ENCODE data around the gene SCLY. TPM values are rescaled to one million over a fixed set of nuclear protein-coding genes. Genes with fewer than 3 reads are reported as not detected.

The SCLY gene
- polyA plus RNA-seq, 3 donors: 9.5 to 10.6 (median 10.3) TPM

- 64% methylated on average over 21 of the region's 30 CpGs for WGBS (ENCODE audit: insufficient coverage)
- Histone ChIP-seq H3K27me3 (ENCODE audit: control insufficient read depth in 2 of 2, insufficient read depth in 2 of 2, low read length in 2 of 2) (no peaks in the 10 kb centered on the region), H3K4me3 (replicated peaks in 1 of 3; ENCODE audit: low read depth in 2 of 3, low read length in 3 of 3) (no peak overlapping the region), H3K79me2 (ENCODE audit: insufficient read depth, low read length) (no peaks in the 10 kb centered on the region), H4K20me1 (ENCODE audit: insufficient read depth, low read length) (no peaks in the 10 kb centered on the region), H3K9me3 (replicated peaks in 1 of 2; ENCODE audit: control insufficient read depth in 1 of 2, insufficient read depth in 1 of 2, low read length in 2 of 2) (no peaks in the 10 kb centered on the region), H3K9ac (ENCODE audit: insufficient read depth, low read length, poor library complexity, severe bottlenecking) (no peak overlapping the region), H3K36me3 (replicated peaks in 1 of 2; ENCODE audit: control insufficient read depth in 1 of 2, insufficient read depth in 2 of 2, low read length in 2 of 2) (no peaks in the 10 kb centered on the region), H3K4me2 (replicated peaks; ENCODE audit: extremely low read depth, low read length, poor library complexity, severe bottlenecking) (no peak overlapping the region), H2AFZ (ENCODE audit: insufficient read depth, low read depth, low read length, poor library complexity, severe bottlenecking) (no peak overlapping the region), H3K27ac (ENCODE audit: low read depth in 1 of 2, low read length in 2 of 2) (no peak overlapping the region), H3K4me1 (ENCODE audit: control insufficient read depth in 1 of 2, insufficient read depth in 2 of 2, low read length in 2 of 2) (peaks cover 0 to 3% of the 10 kb centered on the region in 2 donors)
- H3K4me1 Mint-ChIP-seq: peaks cover 5% of the 10 kb centered on the region
- H3K4me3 Mint-ChIP-seq: no peak overlapping the region
- H3K9me3 Mint-ChIP-seq: no peaks in the 10 kb centered on the region
- H3K27me3 Mint-ChIP-seq (ENCODE audit: low read depth in 3 of 3): peaks cover 0 to 2% (median 1%) of the 10 kb centered on the region in 3 donors
- intact Hi-C loops (cut with micrococcal nuclease): no loop called here
- H3K36me3 Mint-ChIP-seq: no peaks in the 10 kb centered on the region
- no peak overlapping the region for H3K27ac Mint-ChIP-seq
- DNase-seq: no peak
- TF ChIP-seq CTCF (IDR thresholded peaks at IDR 0.05): no peak
Measured at GRCh38 chr2:238128534-238129001, 67.8 kb downstream of the SCLY start.

- H3K4me3 ChIP-seq (replicated peaks in 1 of 3; ENCODE audit: low read depth in 2 of 3, low read length in 3 of 3): no peak overlapping the region
- peaks cover 5% of the 10 kb centered on the region for H3K4me1 Mint-ChIP-seq
- intact Hi-C loops (cut with micrococcal nuclease): no loop called here
- peaks cover 0 to 3% (median 2%) of the 10 kb centered on the region in 3 donors for H3K27me3 Mint-ChIP-seq (ENCODE audit: low read depth in 3 of 3)
- H2AFZ ChIP-seq (ENCODE audit: insufficient read depth, low read depth, low read length, poor library complexity, severe bottlenecking): no peak overlapping the region
- H3K79me2 ChIP-seq (ENCODE audit: insufficient read depth, low read length): no peaks in the 10 kb centered on the region
- H3K9me3 ChIP-seq (replicated peaks in 1 of 2; ENCODE audit: control insufficient read depth in 1 of 2, insufficient read depth in 1 of 2, low read length in 2 of 2): no peaks in the 10 kb centered on the region
- H3K4me3 Mint-ChIP-seq: no peak overlapping the region
- WGBS (ENCODE audit: insufficient coverage): 95% methylated on average over 18 of the region's 22 CpGs
- no peaks in the 10 kb centered on the region for H3K9me3 Mint-ChIP-seq
- no peaks in the 10 kb centered on the region for H4K20me1 ChIP-seq (ENCODE audit: insufficient read depth, low read length)
- H3K9ac ChIP-seq (ENCODE audit: insufficient read depth, low read length, poor library complexity, severe bottlenecking): no peak overlapping the region
- peaks cover 0 to 3% of the 10 kb centered on the region in 2 donors for H3K4me1 ChIP-seq (ENCODE audit: control insufficient read depth in 1 of 2, insufficient read depth in 2 of 2, low read length in 2 of 2)
- no peaks in the 10 kb centered on the region for H3K36me3 ChIP-seq (replicated peaks in 1 of 2; ENCODE audit: control insufficient read depth in 1 of 2, insufficient read depth in 2 of 2, low read length in 2 of 2)
- no peaks in the 10 kb centered on the region for H3K27me3 ChIP-seq (ENCODE audit: control insufficient read depth in 2 of 2, insufficient read depth in 2 of 2, low read length in 2 of 2)
- no peak overlapping the region for H3K4me2 ChIP-seq (replicated peaks; ENCODE audit: extremely low read depth, low read length, poor library complexity, severe bottlenecking)
- no peak for DNase-seq
- no peak overlapping the region for H3K27ac ChIP-seq (ENCODE audit: low read depth in 1 of 2, low read length in 2 of 2)
- no peak for TF ChIP-seq CTCF (IDR thresholded peaks at IDR 0.05)
- no peaks in the 10 kb centered on the region for H3K36me3 Mint-ChIP-seq
- no peak overlapping the region for H3K27ac Mint-ChIP-seq
Measured at GRCh38 chr2:238129166-238130010, 68.6 kb downstream of the SCLY start.
